Mucosa of stomach (tissue), 1 donor: ENCODE results near the gene GABRG3.

Experiments
- H3K27me3 ChIP-seq: one replicate; pipeline ENCODE4 v1.7.0; 2013; ENCODE audit warnings: mild to moderate bottlenecking, low read length; ENCODE audit not compliant: control insufficient read depth, insufficient read depth
- H3K36me3 ChIP-seq: one replicate; pipeline ENCODE4 v1.7.0; 2013; ENCODE audit warnings: low read length; ENCODE audit not compliant: control insufficient read depth, insufficient read depth
- H3K4me1 ChIP-seq: one replicate; pipeline ENCODE4 v1.7.0; 2013; ENCODE audit warnings: mild to moderate bottlenecking, low read length; ENCODE audit not compliant: control insufficient read depth, insufficient read depth
- H3K4me3 ChIP-seq: one replicate; pipeline ENCODE4 v1.7.0; 2013; ENCODE audit warnings: low read length
- H3K9ac ChIP-seq: one replicate; pipeline ENCODE4 v1.7.0; 2013; ENCODE audit warnings: mild to moderate bottlenecking, low read length, moderate library complexity
- H3K9me3 ChIP-seq: one replicate; pipeline ENCODE4 v1.7.0; 2013; ENCODE audit warnings: mild to moderate bottlenecking, low read length, moderate library complexity; ENCODE audit not compliant: control insufficient read depth
- donor health status: Pancreatic carcinoma.

The GABRG3 gene

GRCh38 chr15:27410996-27411605 lies 440.1 kb downstream of the GABRG3 start:
- Histone ChIP-seq H3K9ac (no peak overlapping the region), H3K4me3 (no peak overlapping the region), H3K27me3 (no peaks in the 10 kb centered on the region), H3K4me1 (no peaks in the 10 kb centered on the region), H3K36me3 (no peaks in the 10 kb centered on the region), H3K9me3 (no peaks in the 10 kb centered on the region)

GRCh38 chr15:27412415-27412814 lies 441.4 kb downstream of the GABRG3 start:
- no peaks in the 10 kb centered on the region for H3K4me1 ChIP-seq
- H3K36me3 ChIP-seq: no peaks in the 10 kb centered on the region
- no peaks in the 10 kb centered on the region for H3K9me3 ChIP-seq
- H3K27me3 ChIP-seq: no peaks in the 10 kb centered on the region
- H3K9ac ChIP-seq: no peak overlapping the region
- no peak overlapping the region for H3K4me3 ChIP-seq

DNA sequence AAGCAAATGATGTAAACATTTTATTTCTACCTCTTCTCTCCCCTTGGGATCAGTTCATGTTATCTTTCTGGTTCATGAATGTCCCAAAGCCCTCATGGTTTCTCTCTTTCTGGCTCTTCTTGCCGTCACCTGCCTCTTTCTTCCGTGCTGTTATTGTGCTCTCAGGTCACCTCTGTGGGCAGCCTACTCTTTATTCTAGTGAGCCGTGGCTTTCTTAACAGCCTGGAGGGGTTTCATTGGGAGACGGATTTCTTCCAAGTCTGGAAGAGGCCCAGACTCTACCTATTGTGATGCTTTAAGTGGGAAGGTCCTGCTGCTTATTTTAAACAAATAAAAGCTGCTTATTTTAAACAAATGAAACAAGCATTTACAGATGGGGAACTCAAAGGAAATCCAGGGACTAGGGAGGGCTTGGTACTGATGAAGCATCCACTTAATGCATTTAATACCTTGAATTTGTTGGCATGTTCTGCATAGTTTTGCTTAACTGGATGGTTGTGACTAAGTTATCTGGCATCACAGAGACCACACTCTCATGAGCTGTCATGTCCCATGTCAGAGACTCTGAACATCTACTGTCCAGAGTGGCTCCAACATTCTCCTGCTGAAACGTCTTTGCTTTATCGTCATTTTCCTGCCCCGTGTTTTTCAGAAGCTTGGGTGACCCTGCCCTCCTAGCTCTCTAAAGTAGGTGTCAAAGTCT lies 443.3 kb downstream of the GABRG3 start:
- no peak overlapping the region for H3K4me3 ChIP-seq
- H3K36me3 ChIP-seq: no peaks in the 10 kb centered on the region
- no peaks in the 10 kb centered on the region for H3K27me3 ChIP-seq
- no peak overlapping the region for H3K9ac ChIP-seq
- H3K4me1 ChIP-seq: no peaks in the 10 kb centered on the region
- H3K9me3 ChIP-seq: no peaks in the 10 kb centered on the region

DNA sequence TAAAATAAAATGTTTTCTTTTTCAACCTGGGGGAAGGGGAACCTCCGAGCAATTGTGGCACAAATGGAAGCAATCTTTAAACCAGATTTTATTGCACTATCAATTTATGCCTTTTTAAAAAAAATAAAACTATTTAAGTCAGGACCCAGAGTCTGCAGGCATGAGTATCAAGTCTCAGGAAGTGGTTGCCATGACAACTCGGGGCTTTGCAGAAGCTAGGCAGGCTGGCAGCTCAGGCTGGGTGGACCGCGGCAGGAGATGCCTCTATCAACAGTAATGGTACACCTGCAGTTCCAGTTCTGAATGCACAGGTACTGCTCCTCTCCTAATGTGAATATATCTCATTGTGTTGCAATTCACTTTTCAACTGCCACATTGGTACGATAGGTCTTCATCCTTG lies 447.7 kb downstream of the GABRG3 start:
- H3K36me3 ChIP-seq: no peaks in the 10 kb centered on the region
- no peaks in the 10 kb centered on the region for H3K4me1 ChIP-seq
- no peak overlapping the region for H3K4me3 ChIP-seq
- H3K9ac ChIP-seq: no peak overlapping the region
- H3K27me3 ChIP-seq: no peaks in the 10 kb centered on the region
- H3K9me3 ChIP-seq: no peaks in the 10 kb centered on the region

- no peaks in the 10 kb centered on the region for H3K27me3 ChIP-seq
- no peaks in the 10 kb centered on the region for H3K9me3 ChIP-seq
- no peak overlapping the region for H3K4me3 ChIP-seq
- no peaks in the 10 kb centered on the region for H3K36me3 ChIP-seq
- H3K4me1 ChIP-seq: no peaks in the 10 kb centered on the region
- H3K9ac ChIP-seq: no peak overlapping the region
These were observed 452.0 kb downstream of the GABRG3 start for GRCh38 chr15:27422997-27423396.

GRCh38 chr15:27426805-27427204 lies 455.8 kb downstream of the GABRG3 start:
- Histone ChIP-seq H3K4me3 (no peak overlapping the region), H3K27me3 (no peaks in the 10 kb centered on the region), H3K4me1 (no peaks in the 10 kb centered on the region), H3K9me3 (no peaks in the 10 kb centered on the region), H3K36me3 (no peaks in the 10 kb centered on the region), H3K9ac (no peak overlapping the region)

GRCh38 chr15:27427276-27427675 lies 456.3 kb downstream of the GABRG3 start:
- Histone ChIP-seq H3K27me3 (no peaks in the 10 kb centered on the region), H3K4me3 (no peak overlapping the region), H3K4me1 (no peaks in the 10 kb centered on the region), H3K9me3 (no peaks in the 10 kb centered on the region), H3K9ac (no peak overlapping the region), H3K36me3 (no peaks in the 10 kb centered on the region)

- Histone ChIP-seq H3K36me3 (no peaks in the 10 kb centered on the region), H3K4me1 (no peaks in the 10 kb centered on the region), H3K27me3 (no peaks in the 10 kb centered on the region), H3K9ac (no peak overlapping the region), H3K4me3 (no peak overlapping the region), H3K9me3 (no peaks in the 10 kb centered on the region)
These were observed 457.2 kb downstream of the GABRG3 start for GRCh38 chr15:27428151-27428550.

GRCh38 chr15:27429577-27429976 lies 458.6 kb downstream of the GABRG3 start:
- no peaks in the 10 kb centered on the region for H3K9me3 ChIP-seq
- H3K27me3 ChIP-seq: no peaks in the 10 kb centered on the region
- H3K36me3 ChIP-seq: no peaks in the 10 kb centered on the region
- H3K4me3 ChIP-seq: no peak overlapping the region
- H3K9ac ChIP-seq: no peak overlapping the region
- H3K4me1 ChIP-seq: no peaks in the 10 kb centered on the region

GRCh38 chr15:27433604-27434003 lies 462.6 kb downstream of the GABRG3 start:
- Histone ChIP-seq H3K36me3 (no peaks in the 10 kb centered on the region), H3K9me3 (no peaks in the 10 kb centered on the region), H3K4me1 (no peaks in the 10 kb centered on the region), H3K4me3 (no peak overlapping the region), H3K9ac (no peak overlapping the region), H3K27me3 (no peaks in the 10 kb centered on the region)

DNA sequence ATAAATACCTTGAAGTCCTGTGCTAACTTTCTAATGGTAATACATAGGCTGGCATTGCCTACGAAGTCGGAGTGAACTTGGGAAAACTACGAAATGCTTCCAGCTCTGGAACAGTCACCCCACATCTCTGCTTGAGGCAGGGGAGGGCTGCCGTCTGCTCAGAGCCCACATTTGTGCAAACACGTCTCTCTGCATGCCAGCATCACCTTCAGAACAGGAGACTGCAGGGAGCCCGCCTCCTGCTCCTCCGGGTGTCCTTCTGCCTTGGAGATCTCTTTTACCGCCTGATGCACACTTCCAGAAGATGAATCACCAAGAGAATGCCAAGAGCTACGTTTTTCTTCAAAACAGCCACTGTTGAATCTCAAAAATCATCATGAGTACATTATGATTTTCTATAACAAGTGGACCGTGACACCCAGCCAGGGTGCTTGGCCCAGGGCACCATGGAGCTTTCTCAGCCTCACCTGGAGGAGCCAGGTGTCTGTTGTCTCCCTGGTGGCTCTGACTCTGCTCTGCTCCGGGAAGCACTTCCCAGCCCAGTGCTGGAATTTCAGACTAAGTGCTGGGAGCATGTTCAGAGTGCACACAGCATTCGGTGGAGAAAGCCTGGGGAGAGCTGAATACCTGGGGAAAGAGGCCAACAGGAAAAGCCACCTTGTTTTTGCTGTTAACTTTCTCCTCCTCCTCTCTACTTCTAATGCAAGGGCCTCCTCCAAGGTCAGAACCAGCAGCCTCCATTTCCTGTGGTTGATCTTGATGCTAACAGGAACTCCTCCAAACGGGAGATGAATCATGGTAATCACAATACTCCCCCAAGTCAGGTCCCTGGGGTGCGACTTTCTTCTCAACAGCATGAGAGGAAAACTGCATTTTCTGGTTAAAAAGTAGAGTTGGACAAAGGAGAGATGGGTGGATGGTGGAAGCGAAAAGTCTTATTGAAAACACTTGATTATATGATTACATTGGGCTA lies 467.7 kb downstream of the GABRG3 start:
- Histone ChIP-seq H3K9me3 (no peaks in the 10 kb centered on the region), H3K27me3 (no peaks in the 10 kb centered on the region), H3K36me3 (no peaks in the 10 kb centered on the region), H3K4me1 (no peaks in the 10 kb centered on the region), H3K4me3 (no peak overlapping the region), H3K9ac (no peak overlapping the region)

DNA sequence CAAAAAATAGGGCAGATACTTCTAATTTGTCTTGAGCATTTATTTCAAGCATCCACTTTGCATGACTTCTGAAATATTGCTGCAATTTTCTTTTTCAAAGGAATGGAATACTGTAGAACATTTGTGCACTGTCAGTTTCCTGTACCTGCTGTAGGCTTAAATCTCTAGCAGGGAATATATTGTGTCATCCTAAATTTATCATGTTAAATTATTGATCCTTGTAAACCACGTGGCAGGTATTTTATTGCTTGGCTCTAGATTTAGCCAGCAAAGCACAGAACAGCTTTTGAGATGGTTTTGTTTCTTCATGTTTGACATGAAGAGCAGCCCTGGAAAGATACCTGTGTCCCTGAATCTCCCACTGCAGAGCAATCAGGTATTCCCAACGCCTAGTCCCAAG lies 470.1 kb downstream of the GABRG3 start:
- no peaks in the 10 kb centered on the region for H3K36me3 ChIP-seq
- no peaks in the 10 kb centered on the region for H3K4me1 ChIP-seq
- H3K4me3 ChIP-seq: no peak overlapping the region
- no peak overlapping the region for H3K9ac ChIP-seq
- H3K27me3 ChIP-seq: no peaks in the 10 kb centered on the region
- no peaks in the 10 kb centered on the region for H3K9me3 ChIP-seq
